Astrocyte of the spinal cord (primary cell): ENCODE data around the gene GNG13.
"Not testable (repeated sequence)": the region's sequence is repeated elsewhere in the genome, so short reads cannot be mapped to it uniquely, and the experiment has no call there.

Source experiments
- DNase-seq: peaks from one replicate; pipeline ENCODE4 v3.0.0; 2011; ENCODE audit warnings: low read depth, low spot score
- H3K4me3 ChIP-seq: 2 replicates; pipeline ENCODE4 v1.5.1; 2011; ENCODE audit warnings: low read depth, mild to moderate bottlenecking, low read length, moderate library complexity
- in situ Hi-C: cut with HindIII; loops from 2 replicates; pipeline ENCODE4 v1.10.0; 2017; ENCODE audit warnings: low sequenced_read_pairs
- TF ChIP-seq, protein P1 (sequence below): IDR thresholded peaks from 2 replicates; pipeline ENCODE4 v1.5.1; 2012; ENCODE audit warnings: low read depth, mild to moderate bottlenecking, low read length, inconsistent platforms

The GNG13 gene

DNA sequence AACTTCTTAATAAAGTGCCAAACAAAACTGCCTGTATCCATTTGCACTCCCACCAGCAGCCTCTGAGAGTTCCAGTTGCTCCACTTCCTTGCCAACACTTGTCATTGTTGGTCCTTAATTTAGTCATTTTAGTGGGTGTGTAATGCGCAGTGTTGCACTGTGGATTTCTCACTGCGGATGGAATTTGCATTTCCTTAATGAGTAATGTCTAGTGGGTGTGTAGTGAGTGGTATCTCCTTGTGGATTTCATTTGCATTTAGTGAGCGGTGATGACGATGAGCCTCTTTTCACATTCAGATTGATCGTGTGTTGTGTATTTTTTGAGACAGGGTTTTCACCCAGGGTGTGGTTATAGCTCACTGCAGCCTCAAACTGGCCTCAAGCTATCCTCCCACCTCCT is 44.1 kb downstream of the GNG13 start:
- H3K4me3 ChIP-seq: no peak overlapping the region
- no peak for DNase-seq
- TF ChIP-seq, protein P1, sequence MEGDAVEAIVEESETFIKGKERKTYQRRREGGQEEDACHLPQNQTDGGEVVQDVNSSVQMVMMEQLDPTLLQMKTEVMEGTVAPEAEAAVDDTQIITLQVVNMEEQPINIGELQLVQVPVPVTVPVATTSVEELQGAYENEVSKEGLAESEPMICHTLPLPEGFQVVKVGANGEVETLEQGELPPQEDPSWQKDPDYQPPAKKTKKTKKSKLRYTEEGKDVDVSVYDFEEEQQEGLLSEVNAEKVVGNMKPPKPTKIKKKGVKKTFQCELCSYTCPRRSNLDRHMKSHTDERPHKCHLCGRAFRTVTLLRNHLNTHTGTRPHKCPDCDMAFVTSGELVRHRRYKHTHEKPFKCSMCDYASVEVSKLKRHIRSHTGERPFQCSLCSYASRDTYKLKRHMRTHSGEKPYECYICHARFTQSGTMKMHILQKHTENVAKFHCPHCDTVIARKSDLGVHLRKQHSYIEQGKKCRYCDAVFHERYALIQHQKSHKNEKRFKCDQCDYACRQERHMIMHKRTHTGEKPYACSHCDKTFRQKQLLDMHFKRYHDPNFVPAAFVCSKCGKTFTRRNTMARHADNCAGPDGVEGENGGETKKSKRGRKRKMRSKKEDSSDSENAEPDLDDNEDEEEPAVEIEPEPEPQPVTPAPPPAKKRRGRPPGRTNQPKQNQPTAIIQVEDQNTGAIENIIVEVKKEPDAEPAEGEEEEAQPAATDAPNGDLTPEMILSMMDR: no peak
- in situ Hi-C loops: no loop called here

DNA sequence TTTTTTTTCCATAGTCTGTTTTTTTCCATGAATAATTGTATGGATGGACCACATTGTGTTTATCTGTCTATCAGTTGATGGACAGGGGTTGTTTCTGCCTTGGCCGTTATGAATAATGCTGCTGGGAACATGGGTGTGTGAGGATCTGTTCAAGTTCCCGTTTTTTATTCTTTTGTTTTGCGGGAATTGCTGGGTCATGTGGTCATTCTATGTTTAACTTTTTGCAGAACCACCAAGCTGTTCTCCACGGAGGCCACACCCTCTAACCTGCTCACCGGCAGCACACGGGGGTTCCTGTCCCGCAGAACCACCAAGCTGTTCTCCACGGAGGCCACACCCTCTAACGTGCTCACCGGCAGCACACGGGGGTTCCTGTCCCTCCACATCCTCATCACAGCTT is 45.9 kb downstream of the GNG13 start:
- TF ChIP-seq, protein P1: no peak
- in situ Hi-C loops: no loop called here
- H3K4me3 ChIP-seq: no peak overlapping the region
- DNase-seq: no peak

DNA sequence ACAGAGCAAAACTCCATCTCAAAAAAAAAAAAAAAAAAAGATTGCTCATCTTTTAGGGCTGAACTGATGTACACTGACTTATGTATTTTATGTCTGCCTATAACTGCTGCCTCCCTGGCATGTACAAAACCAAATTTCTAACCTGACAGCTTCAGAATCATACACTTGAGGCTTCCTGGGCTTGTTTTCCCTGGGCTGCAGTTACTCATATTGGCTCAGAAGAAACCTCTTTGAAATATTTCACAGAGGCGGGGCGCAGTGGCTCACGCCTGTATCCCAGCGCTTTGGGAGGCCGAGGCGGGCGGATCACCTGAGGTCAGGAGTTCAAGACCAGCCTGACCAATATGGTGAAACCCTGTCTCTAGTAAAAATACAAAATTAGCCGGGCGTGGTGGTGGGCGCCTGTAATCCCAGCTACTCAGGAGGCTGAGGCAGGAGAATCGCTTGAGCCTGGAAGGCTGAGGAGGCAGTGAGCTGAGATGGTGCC is 46.4 kb downstream of the GNG13 start:
- H3K4me3 ChIP-seq, in situ Hi-C loops, DNase-seq: not testable (repeated sequence)

DNA sequence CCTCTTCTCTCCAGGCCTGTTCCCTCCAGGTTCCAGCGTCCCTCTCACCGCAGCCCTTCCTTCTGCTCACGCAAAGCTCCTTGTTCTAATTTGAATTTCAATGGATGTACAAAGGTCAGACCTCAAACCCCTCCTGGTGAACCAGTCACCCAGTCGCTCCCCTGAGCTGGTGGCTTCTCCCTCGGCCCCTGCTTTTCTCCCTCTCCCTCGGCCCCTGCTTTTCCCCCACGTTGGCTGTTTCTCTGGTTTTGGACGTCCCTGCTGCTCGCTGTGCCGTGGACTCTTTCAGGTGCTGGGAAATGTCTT is 48.6 kb downstream of the GNG13 start:
- DNase-seq: no peak
- in situ Hi-C loops: no loop called here
- H3K4me3 ChIP-seq: no peak overlapping the region
- TF ChIP-seq, protein P1: no peak

DNA sequence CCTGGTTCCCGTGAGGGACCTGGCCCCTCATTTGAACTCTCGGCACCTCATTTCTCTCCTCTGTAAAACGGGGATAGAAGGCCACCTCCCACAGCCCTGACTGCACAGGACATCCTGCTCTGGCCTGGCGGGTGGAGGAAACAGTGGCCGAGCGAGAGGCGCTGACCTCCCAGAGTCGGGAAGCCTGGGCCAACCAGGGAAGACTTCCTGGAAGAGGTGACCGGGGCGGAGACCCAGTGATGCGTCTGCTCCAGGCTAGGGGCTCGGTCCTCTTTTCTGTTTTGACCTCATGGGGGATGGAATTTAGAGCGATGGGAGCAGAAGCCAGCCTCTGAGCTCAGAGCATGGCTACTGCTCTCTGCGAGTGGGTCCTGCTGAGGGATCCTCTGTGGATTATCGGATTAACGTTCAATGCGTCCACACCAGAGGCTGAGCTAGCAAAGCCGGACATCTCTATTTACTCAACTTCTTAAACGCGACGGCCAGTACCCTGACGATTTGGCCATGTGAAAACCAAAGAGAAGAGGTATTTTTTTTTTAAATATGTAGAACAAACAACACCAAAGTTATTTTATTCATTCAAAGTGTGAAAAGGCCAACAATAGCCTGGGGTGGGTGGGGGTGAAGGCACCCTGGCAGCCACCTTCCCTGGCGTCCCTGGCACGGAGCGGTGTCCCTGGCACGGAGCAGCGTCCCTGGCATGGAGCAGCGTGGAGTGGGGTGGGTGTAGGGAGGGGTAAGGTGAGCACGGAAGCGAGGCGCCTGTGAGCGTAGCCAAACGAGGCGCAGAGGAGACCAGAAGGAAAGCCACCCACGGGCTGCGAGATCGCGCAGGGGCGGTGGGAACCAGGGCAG is 49.2 kb downstream of the GNG13 start:
- no peak for DNase-seq
- in situ Hi-C loops: no loop called here
- H3K4me3 ChIP-seq: no peak overlapping the region
- TF ChIP-seq, protein P1: no peak

DNA sequence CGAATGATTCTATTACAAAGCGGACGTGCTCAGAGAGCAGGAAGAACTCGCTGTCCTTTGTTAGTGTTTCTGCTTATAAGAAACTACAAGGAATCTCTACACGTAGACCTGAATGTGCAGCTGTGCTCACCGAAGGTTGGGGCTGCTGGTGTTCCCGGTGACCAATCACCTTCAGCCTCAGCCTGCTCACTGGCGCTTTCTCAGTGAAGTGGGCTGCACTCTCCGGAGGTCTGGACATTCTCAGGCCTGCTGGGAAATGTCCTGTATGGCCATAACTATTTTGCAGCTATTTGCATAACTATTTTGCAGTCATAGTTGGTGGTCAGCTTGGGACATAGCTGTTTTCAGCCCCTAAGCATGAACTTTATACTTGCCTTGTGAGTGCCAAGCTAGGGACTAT is 50.0 kb downstream of the GNG13 start:
- DNase-seq: no peak
- in situ Hi-C loops: no loop called here
- H3K4me3 ChIP-seq: no peak overlapping the region
- TF ChIP-seq, protein P1: no peak

DNA sequence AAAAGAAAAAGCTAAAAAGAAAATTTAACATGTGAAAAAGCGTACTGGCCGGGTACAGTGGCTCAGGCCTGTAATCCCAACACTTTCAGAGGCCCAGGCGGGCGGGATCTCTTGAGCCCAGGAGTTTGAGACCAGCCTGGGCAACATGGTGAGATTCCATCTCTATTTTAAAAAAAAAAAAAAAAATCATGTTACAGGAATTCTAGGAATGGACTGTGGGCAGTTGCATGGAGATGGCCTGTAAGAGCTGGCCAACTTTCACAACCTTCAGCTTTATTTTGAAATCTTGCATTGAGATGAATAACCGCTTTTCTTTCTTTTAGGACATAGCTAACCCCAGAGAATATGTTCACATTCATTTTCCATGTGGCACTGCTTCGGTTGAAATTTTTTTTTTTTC is 51.5 kb downstream of the GNG13 start:
- in situ Hi-C loops: no loop called here
- TF ChIP-seq, protein P1: no peak
- peak; percentile 28 for DNase-seq
- H3K4me3 ChIP-seq: no peak overlapping the region
